NCI-H524 (cell line): ENCODE measurements around the gene HDAC4.
A peak's percentile ranks its signal among the peaks of the same experiment; 100 is the strongest.
"Not testable (repeated sequence)": the region's sequence is repeated elsewhere in the genome, so short reads cannot be mapped to it uniquely, and the experiment has no call there.

Source experiments
- DNase-seq, 2 experiments: peaks; one replicate each; lab custom pipeline; 2025; lab: John Stamatoyannopoulos, UW

HDAC4 gene

DNA sequence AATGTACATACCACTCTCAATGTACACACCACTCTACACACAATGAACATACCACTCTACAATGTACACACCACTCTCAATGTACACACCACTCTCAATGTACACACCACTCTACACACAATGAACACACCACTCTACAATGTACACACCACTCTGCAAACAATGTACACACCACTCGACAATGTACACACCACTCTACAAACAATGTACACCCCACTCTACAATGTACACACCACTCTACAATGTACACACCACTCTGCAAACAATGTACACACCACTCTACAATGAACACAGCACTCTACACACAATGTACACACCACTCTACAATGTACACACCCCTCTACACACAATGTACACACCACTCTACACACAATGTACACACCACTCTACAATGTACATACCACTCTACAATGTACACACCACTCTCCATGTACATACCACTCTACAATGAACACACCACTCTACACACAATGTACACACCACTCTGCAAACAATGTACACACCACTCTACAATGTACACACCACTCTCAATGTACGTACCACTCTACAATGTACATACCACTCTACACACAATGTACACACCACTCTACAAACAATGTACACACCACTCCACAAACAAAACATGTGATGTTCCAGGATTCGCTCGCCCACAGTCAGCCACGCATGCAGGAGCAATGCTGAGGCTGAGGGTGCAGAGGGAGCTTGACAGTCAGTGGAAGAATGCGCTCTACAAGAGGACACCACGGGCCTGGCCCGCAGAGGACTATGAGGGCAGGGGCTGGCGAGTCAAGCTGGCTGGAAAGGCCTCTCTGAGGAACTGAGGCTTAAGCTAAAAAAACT lies 118.2 kb downstream of the HDAC4 start:
- DNase-seq = no peak

DNA sequence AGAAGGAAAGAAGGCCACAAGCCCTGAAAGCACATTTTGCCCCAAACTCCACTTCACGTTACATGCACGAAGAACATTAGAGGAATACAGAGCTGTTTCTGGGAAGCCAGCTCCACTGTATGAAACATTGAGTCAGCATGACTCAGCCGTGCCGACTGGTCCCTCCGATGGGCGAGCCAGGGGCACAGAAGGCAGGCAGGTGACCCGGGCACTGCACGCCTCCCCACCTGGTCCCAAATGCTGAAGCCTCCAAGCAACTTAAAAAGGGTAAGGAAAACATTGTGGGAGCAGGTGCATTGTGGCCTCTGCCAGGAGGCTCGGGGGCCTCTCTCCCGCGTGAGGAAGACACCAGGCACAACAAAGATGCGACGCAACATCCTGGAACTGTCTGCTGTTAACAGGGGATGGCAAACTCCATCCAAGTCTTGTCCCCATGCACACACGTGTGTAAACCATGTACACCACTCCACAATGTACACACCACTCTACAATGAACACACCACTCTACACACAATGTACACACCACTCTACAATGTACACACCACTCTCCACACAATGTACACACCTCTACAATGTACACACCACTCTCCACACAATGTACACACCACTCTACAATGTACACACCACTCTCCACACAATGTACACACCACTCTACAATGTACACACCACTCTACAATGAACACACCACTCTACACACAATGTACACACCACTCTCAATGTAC lies 120.4 kb downstream of the HDAC4 start:
- DNase-seq = not testable (repeated sequence)

DNA sequence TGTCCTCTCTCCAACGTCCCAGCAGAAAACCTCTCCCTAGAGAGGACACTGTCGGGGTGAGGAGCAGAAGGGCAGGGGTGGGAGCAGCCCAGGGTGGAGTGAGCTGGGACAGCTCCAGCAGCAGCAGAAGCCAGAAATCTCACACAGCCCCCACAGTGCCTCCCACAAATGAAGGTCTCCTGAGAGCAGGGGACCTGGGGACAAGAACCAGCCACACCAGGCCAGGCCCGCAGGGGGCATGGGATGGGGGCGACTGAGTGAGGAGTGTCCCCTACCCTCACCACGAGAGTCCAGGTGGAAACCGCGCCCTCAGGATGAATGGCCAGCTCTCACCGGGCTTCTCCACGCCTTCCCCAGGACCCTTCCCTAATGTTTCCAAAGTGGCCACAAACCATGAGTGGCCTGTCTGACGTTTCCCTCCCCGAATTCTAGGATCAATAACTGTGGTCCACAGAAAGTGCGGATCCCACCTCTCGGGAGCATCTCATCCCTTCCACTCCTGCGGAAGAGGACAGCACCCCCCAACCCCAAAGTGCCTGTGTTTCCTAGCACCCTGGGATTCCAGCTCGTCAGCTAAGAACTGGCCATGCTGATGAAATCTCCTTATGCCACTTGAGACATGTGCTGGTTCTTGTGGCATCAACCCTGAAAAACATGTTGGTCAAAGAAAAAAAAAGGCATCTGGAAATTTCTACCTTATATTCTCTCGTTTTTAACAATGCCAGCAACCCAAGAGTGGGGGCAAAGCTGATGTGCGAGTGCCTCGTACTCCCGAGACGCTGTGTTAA lies 121.1 kb downstream of the HDAC4 start:
- DNase-seq = no peak

DNA sequence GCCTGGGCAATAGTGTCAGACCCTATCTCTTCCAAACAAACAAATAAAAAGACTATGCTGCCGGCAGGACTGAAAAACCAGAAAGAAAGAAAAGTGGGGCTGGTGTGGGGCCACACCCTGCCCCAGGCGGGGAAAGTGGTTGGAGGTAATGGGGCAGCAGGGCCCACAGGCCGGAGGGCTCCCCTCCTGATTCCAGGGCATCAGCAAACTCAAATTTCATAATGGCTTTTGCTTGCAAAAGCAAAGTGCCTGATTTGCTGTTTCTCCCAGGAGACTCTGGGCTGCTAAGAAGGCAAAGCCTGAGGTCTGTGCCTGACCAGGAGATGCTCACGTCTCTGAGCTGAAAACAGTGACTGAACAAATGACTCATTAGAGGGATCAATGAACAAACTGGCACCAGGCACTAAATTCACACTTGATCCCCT lies 121.9 kb downstream of the HDAC4 start:
- DNase-seq = no peak

DNA sequence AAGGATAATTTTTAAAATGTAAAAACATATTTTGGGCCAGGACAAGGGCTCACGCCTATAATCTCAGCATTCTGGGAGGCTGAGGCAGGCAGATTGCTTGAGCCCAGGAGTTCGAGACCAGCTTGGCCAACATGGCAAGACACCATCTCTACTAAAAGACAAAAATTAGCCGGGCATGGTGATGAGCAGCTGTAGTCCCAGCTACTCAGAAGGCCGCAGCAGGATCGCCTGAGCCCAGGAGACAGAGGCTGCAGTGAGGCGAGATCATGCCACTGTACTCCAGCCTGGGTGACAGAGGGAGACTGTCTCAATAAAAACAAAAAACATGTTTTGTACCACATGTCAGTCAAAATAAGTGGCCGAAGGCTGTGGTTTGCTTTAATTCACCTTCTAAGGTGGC lies 122.5 kb downstream of the HDAC4 start:
- no peak for DNase-seq

DNA sequence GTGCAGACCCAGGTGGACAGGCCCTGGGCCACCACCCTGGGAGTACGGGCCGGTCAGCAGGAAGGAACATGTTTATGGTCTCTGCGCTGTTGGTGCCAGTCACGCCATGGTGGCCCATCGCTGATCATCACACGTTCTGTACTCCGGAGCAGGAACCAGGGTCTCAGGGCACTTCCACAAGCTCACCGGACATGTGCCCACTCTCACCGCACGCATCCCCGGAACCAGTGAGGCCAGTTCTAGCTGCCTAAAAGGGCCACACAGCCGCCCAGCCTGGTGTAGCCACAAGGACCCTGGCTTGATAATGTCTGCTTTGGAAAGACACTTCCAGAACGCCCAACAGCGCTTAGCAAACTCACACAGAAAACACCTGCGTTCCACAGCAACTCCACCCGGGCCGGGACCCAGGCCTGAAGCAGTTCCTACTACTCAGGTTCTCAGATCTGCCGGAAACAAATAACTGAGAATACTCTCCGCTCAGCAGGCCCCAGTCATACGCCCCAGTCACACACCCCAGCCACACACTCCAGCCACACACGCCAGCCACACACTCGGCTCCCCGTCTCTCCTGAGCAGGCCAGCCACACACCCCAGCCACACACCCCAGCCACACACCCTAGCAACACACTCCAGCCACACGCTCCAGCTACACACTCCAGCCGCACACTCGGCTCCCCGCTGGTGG lies 123.3 kb downstream of the HDAC4 start:
- no peak for DNase-seq

DNA sequence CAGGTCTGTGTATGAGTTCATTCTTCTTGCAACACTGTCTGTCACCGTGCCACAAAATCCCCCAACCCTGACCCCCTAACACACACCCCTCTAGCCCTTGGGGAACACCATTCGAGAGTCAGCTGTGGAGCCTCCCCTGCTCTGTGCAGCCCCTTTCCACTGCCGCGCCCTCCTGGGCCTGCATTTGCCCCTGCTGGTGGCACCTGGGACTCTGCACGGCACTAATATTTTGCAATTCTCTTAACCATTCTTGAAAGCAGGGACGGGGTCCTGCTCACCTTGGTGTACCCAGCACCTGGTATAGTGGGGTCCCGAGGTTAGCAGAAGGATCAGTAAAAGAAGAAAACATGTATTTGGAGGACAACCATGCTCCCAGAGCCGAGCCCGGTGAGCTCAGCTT lies 124.0 kb downstream of the HDAC4 start:
- DNase-seq = no peak

DNA sequence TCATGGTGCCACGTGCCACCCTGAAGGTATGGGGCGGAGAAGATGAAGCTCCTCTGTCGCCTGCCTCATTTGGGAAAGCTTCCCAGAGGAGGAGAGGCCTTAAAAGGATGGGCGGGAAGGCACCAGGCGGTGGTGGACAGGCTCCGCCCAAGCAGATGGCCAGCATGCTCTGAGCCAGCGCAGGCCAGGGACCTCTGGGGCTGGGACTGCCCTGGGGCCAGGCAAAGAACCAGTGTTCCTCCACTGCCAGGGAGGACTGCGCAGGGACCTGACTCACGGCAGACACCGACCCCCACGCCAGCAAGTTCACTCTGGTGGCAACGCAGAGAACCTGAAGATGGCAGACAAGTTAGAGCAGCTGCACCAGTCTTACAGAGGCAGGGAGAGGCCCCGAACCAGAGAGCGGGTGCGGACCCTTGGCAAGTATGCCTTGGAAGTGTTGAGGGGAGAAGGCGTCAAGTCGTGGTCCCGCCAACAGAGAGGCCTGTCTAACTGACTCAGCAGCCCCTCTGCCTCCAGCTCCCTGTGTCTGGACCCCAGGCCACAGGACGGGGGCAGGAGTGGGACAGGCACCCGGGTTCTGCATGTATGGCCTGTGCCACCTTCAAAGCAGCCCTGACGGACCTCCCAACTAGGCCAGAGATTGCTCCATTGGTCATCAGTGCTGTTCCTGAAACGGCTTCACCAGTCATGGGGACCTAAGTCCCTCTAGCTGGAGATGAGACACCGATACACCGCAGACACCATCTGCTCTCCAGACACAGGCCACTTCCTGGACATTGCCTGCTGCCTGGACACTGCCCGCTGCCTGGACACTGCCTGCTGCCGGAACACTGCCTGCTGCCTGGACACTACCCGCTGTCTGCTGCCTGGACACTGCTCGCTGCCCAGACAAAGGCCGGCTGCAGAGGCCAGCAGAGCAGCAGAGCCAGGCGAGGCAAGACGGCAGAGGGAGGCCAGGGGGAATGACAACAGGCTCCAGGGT lies 124.7 kb downstream of the HDAC4 start:
- peak; percentile 44 to 74 for DNase-seq

DNA sequence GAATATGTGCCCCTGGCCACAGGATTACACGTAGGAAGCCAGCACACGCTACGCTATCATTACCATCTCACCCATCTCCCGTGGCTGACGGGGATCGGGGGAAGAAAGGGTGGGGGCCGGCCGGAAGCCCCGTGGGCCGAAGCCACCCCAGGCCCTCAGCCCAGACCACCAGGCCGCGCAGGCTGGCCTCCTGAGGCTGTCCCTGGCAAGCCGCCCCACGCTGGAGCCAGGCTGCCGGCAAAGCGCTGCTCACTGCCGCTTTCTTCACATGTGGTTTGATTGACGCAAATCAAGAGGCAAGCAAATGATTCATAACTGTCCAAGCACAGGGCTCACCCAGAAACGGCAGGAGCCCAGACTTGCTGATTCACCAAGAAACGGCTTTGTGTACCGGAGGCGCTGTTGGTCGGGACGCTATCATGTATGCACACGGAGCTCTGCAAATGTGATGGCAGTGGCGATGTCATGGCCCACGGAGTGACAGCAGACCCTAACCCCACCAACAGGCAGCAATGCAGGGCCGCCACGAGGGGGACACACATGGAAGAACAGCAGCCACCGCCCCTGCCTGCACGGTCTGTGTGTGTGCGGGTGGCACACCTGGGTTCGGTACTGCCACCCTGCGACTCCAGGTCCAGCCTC lies 125.7 kb downstream of the HDAC4 start:
- no peak for DNase-seq

DNA sequence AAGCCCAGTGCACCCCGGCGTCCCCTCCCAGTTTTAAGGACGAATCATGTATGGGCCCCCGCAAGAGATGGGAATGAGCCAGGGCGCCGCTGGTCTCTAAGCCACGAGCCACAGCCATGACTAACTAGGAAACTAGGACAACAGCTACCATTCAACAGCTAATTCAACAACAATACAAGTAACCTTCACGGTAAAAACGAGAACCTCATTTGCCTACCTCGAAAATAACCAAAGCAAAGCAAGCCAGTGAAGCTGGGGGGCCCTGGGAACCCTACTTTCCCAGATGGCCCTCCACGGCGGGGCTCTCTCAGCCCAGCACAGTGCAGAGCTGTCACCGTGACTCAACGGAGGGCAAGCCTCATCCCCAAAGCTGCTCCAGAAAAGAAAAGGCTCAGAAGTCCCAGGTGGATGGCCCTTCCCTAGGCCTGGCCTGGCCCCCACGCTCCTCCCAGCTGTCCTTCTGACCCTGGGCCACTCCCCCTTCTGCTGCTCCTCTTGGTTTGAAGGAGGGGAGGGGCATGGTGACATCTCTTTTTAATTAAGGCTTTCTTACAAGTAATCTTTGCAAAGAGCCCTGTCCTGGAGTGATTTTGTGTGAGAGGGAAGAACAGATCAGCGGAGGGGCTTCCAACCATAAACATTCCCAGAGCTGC lies 126.3 kb downstream of the HDAC4 start:
- no peak for DNase-seq

DNA sequence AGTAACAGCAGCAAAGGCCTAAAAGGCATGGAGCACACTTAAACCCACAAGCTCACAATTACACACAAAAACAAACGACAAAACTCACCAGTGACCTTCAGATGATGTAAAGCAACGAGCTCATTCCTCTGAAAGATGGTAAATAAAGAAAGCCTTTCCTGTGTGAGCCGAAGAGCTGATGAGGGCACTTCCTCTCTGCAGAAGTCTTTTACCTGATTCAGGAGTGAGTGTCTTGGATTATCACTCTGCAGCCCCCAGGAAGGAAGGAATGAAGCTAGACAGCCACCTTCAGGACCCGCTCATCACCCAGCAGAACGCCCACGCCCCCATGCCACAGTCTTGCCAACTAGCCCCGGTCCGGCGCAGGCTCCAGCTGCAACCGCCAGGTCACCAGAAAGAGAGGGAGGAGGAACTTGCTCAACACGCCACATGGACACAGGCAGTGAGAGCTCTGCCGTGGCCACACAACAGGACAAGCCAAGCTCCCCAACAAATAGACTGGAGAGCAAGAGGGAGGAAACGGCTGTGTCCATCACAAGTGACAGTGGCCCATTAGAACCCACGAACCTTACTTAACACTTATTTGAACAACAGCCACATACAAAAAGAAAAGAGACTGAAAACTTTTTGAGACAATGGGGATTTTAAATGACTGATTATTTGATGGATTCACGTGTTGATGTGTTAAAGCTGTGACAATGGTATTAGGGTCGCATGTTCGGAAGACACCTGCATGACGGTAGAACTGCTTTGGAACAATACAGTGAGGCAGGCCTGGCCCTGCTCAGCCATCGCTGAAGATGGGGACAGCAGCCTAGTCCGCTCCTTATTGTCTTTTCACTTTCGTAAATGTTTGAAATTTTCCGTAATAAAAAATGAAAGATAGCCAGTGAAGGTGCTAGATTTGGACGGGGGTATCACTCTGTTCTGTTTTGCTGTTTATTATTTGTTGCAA lies 127.3 kb downstream of the HDAC4 start:
- DNase-seq = no peak

DNA sequence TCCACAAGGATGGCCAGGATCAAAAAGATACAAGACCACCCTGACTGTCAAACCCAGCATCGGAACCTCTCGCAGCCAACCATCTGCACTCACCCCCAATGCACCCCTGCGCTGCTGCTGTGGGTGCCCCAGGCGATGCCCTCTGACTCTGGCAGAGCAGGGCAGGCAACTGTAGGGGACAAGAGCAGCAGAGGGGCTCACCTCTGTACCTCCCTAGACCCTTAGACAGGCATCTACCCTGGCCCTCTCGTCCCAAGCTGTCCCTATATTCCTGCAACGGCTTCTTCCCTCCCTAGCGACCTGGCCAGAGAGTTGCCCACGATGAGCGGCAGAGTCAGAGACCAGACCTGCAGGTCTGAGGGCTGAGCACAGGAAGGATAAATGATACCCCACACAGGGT lies 128.2 kb downstream of the HDAC4 start:
- no peak for DNase-seq

DNA sequence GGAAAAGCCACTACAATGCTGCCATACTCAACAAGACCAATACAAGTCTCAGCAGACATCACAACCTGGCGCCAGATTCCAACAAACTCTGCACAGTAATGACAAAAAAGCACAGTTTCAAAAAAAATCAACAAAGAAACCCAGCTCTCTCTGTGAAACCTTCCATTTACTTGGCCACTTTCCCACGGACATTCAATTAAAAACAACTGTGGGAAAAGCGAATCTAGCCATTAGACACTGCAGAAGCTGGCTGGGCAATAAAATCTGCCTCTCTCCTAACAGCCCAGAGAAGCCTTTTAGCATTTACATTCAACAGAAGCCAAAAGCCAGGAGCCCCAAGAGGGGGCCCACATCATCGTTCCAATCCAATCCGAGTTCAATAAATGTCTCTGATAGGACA lies 128.9 kb downstream of the HDAC4 start:
- no peak for DNase-seq

DNA sequence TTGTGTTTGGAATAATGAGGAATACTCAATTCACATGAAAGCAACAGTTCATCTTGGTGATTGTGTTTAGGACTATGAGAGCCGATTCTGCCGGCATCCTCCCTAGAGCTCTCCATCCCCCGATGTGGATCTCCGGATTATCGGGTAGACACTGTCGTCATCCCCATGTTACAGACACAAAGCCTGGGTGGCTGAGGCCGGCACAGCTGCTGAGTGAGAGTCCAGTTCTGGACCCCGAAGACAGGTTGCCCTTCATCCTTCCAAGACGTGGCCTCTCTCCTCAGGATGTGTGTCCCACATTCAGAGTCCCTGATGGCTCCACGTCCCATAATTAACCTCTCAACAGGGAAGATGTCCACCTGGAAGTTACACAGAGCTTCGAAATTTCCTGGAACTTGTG lies 129.3 kb downstream of the HDAC4 start:
- no peak for DNase-seq

DNA sequence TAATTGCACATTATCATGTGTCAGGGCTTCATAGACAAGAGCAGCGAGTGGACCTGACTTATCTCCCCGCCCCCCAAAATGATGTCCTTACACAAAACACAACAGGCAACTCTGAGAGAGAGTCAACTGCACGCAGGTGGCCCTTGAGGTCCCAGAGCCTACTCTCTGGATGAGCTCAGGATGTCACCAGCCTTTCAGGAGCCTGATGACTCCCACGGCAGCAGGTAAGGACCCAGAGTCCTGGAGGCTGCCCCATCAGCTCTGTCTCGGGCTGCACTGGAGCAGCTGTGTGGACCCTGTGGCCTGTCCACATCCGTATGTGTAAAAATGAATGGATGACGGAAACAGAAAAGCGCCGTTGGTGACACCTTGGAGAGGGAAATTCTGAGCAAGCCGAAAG lies 130.9 kb downstream of the HDAC4 start:
- DNase-seq = no peak

DNA sequence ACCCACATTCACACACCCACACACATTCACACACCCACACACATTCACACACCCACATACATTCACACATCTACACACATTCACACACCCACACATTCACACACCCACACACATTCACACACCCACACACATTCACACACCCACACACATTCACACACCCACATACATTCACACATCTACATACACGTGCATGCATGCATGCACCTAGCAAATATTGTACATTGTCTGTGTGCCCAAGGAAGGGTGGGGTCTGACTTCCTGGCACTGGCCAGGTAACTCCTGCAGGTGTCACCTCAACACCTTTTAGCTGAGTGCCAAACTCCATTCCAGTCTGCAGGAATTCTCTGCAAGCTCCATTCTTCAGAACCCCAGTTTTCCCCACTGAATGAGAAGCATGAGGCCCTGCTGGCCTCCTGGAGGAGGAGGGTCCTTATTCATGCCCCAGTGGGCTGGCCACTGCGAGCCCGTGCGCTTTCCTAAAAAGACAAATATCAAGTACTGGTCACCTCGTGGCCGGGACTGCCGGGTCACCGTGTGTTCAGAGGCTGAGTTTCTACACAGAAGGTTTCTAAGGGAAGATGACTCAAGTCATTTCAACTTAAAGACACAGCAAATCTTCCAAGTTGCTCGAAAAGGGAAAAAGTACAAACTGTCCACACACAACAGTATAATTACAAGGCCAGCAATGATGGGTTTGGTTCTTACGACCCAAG lies 131.5 kb downstream of the HDAC4 start:
- no peak for DNase-seq

DNA sequence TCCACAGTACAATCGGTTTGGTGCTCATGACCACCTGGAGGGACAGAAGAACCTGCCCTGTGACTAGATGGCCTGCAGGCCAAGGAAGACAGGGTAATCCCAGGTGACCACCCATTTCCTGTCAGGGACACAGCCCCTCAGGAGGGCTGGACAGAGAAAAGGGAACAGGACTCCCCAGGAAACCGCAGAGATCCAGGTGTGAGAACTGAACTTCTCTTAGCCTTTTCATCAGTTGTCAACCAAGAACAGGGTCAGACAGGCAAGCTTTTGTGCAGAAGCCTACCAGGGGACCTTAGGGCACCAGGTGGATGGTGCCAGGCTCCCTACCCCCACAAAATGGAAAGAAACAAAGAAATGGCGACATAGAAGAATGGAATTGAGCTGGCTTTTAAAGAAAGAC lies 132.3 kb downstream of the HDAC4 start:
- no peak for DNase-seq

DNA sequence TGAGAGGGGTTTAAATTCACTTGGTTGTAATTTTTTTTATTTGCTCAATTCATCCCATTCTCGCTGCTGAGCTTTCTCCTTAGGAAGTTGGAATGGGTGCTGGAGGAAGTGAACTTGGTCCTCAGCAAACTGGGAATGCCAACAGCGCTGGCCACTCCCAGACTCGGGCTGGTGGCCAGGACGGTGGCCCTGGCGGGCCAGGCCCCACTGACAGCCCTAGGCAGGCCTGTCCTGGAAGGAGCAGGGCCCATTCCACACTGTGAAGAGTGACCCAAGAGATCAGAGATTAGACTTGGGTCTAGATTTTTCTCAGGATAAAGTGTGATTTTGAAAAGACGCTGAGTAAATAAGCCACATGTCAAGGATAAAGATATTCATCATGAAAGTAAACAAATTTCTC lies 132.7 kb downstream of the HDAC4 start:
- no peak for DNase-seq
